Measurements from ENCODE around the gene AKIRIN1.
"Not testable (repeated sequence)": the region's sequence is repeated elsewhere in the genome, so short reads cannot be mapped to it uniquely, and the experiment has no call there.

AKIRIN1 gene

GRCh38 chr1:38973659-38974437, 17.2 kb upstream of the AKIRIN1 start:
- H3K4me3 ChIP-seq (ENCODE audit: low read length): no peak overlapping the region
- H3K27ac ChIP-seq (ENCODE audit: low read length): no peak overlapping the region
- H3K9me3 ChIP-seq (ENCODE audit: control insufficient read depth, low read depth, low read length): peaks cover 4% of the 10 kb centered on the region
- no peak overlapping the region for H3K9ac ChIP-seq (ENCODE audit: low read length)
- no peaks in the 10 kb centered on the region for H3K36me3 ChIP-seq (ENCODE audit: control insufficient read depth, low read depth, low read length)
- no peaks in the 10 kb centered on the region for H3K4me1 ChIP-seq (ENCODE audit: control insufficient read depth, low read depth, low read length)
- H3K27me3 ChIP-seq (ENCODE audit: control insufficient read depth, insufficient read depth, low read length): no peaks in the 10 kb centered on the region

GRCh38 chr1:38977399-38978244, 13.5 kb upstream of the AKIRIN1 start:
- H3K9me3 ChIP-seq (ENCODE audit: control insufficient read depth, low read depth, low read length); H3K27ac ChIP-seq (ENCODE audit: low read length); H3K4me3 ChIP-seq (ENCODE audit: low read length); H3K27me3 ChIP-seq (ENCODE audit: control insufficient read depth, insufficient read depth, low read length); H3K9ac ChIP-seq (ENCODE audit: low read length); H3K36me3 ChIP-seq (ENCODE audit: control insufficient read depth, low read depth, low read length); H3K4me1 ChIP-seq (ENCODE audit: control insufficient read depth, low read depth, low read length): not testable (repeated sequence)

GRCh38 chr1:38978245-38978542, 12.9 kb upstream of the AKIRIN1 start:
- not testable (repeated sequence) for H3K27ac ChIP-seq (ENCODE audit: low read length); H3K9me3 ChIP-seq (ENCODE audit: control insufficient read depth, low read depth, low read length)

GRCh38 chr1:38979380-38979779, 11.7 kb upstream of the AKIRIN1 start:
- H3K27me3 ChIP-seq (ENCODE audit: control insufficient read depth, insufficient read depth, low read length); H3K36me3 ChIP-seq (ENCODE audit: control insufficient read depth, low read depth, low read length); H3K4me3 ChIP-seq (ENCODE audit: low read length); H3K27ac ChIP-seq (ENCODE audit: low read length); H3K9me3 ChIP-seq (ENCODE audit: control insufficient read depth, low read depth, low read length); H3K4me1 ChIP-seq (ENCODE audit: control insufficient read depth, low read depth, low read length); H3K9ac ChIP-seq (ENCODE audit: low read length): not testable (repeated sequence)

More at GRCh38 chr1:38978245-38978542, 12.9 kb upstream of the AKIRIN1 start:
- not testable (repeated sequence) for H3K4me3 ChIP-seq (ENCODE audit: low read length); H3K27me3 ChIP-seq (ENCODE audit: control insufficient read depth, insufficient read depth, low read length); H3K9ac ChIP-seq (ENCODE audit: low read length); H3K4me1 ChIP-seq (ENCODE audit: control insufficient read depth, low read depth, low read length); H3K36me3 ChIP-seq (ENCODE audit: control insufficient read depth, low read depth, low read length)

- peak overlapping the region; percentile 53 for H3K4me3 ChIP-seq (ENCODE audit: low read length)
- H3K4me1 ChIP-seq (ENCODE audit: control insufficient read depth, low read depth, low read length): peaks cover 48% of the 10 kb centered on the region
- H3K27ac ChIP-seq (ENCODE audit: low read length): peak overlapping the region; percentile 89
- no peaks in the 10 kb centered on the region for H3K27me3 ChIP-seq (ENCODE audit: control insufficient read depth, insufficient read depth, low read length)
- peaks cover 26% of the 10 kb centered on the region for H3K36me3 ChIP-seq (ENCODE audit: control insufficient read depth, low read depth, low read length)
- no peaks in the 10 kb centered on the region for H3K9me3 ChIP-seq (ENCODE audit: control insufficient read depth, low read depth, low read length)
- H3K9ac ChIP-seq (ENCODE audit: low read length): peak overlapping the region; percentile 60
Observed at GRCh38 chr1:38989979-38990378, 1.1 kb upstream of the AKIRIN1 start.

- peaks cover 49% of the 10 kb centered on the region for H3K4me1 ChIP-seq (ENCODE audit: control insufficient read depth, low read depth, low read length)
- H3K9me3 ChIP-seq (ENCODE audit: control insufficient read depth, low read depth, low read length): no peaks in the 10 kb centered on the region
- no peaks in the 10 kb centered on the region for H3K27me3 ChIP-seq (ENCODE audit: control insufficient read depth, insufficient read depth, low read length)
- peak overlapping the region; percentile 89 for H3K27ac ChIP-seq (ENCODE audit: low read length)
- peaks cover 30% of the 10 kb centered on the region for H3K36me3 ChIP-seq (ENCODE audit: control insufficient read depth, low read depth, low read length)
- H3K4me3 ChIP-seq (ENCODE audit: low read length): peak overlapping the region; percentile 53
- H3K9ac ChIP-seq (ENCODE audit: low read length): peak overlapping the region; percentile 60
Observed at GRCh38 chr1:38990386-38990737, 714 bp upstream of the AKIRIN1 start.

GRCh38 chr1:38991638-38992411, 749 bp downstream of the AKIRIN1 start:
- Histone ChIP-seq H3K4me1 (ENCODE audit: control insufficient read depth, low read depth, low read length) (peaks cover 38% of the 10 kb centered on the region), H3K36me3 (ENCODE audit: control insufficient read depth, low read depth, low read length) (peaks cover 41% of the 10 kb centered on the region), H3K4me3 (ENCODE audit: low read length) (peak overlapping the region; percentile 97), H3K27me3 (ENCODE audit: control insufficient read depth, insufficient read depth, low read length) (no peaks in the 10 kb centered on the region), H3K9ac (ENCODE audit: low read length) (peak overlapping the region; percentile 91), H3K9me3 (ENCODE audit: control insufficient read depth, low read depth, low read length) (no peaks in the 10 kb centered on the region), H3K27ac (ENCODE audit: low read length) (peak overlapping the region; percentile 79)

- H3K4me3 ChIP-seq (ENCODE audit: low read length): peak overlapping the region; percentile 97
- H3K27ac ChIP-seq (ENCODE audit: low read length): peak overlapping the region; percentile 79
- H3K36me3 ChIP-seq (ENCODE audit: control insufficient read depth, low read depth, low read length): peaks cover 48% of the 10 kb centered on the region
- H3K9ac ChIP-seq (ENCODE audit: low read length): peak overlapping the region; percentile 91
- no peaks in the 10 kb centered on the region for H3K27me3 ChIP-seq (ENCODE audit: control insufficient read depth, insufficient read depth, low read length)
- H3K9me3 ChIP-seq (ENCODE audit: control insufficient read depth, low read depth, low read length): no peaks in the 10 kb centered on the region
- H3K4me1 ChIP-seq (ENCODE audit: control insufficient read depth, low read depth, low read length): peaks cover 45% of the 10 kb centered on the region
Observed at GRCh38 chr1:38992412-38993111, 1.5 kb downstream of the AKIRIN1 start.

- peaks cover 64% of the 10 kb centered on the region for H3K36me3 ChIP-seq (ENCODE audit: control insufficient read depth, low read depth, low read length)
- peak overlapping the region; percentile 97 for H3K4me3 ChIP-seq (ENCODE audit: low read length)
- H3K27ac ChIP-seq (ENCODE audit: low read length): no peak overlapping the region
Observed at GRCh38 chr1:38994196-38994595, 3.1 kb downstream of the AKIRIN1 start.

GRCh38 chr1:38997034-38997900, 6.2 kb downstream of the AKIRIN1 start:
- peaks cover 56% of the 10 kb centered on the region for H3K4me1 ChIP-seq (ENCODE audit: control insufficient read depth, low read depth, low read length)
- H3K27me3 ChIP-seq (ENCODE audit: control insufficient read depth, insufficient read depth, low read length): no peaks in the 10 kb centered on the region
- H3K9me3 ChIP-seq (ENCODE audit: control insufficient read depth, low read depth, low read length): no peaks in the 10 kb centered on the region
- H3K36me3 ChIP-seq (ENCODE audit: control insufficient read depth, low read depth, low read length): peaks cover 91% of the 10 kb centered on the region
- no peak overlapping the region for H3K27ac ChIP-seq (ENCODE audit: low read length)
- peak overlapping the region; percentile 37 for H3K4me3 ChIP-seq (ENCODE audit: low read length)
- no peak overlapping the region for H3K9ac ChIP-seq (ENCODE audit: low read length)

More at GRCh38 chr1:38994196-38994595, 3.1 kb downstream of the AKIRIN1 start:
- Histone ChIP-seq H3K4me1 (ENCODE audit: control insufficient read depth, low read depth, low read length) (peaks cover 51% of the 10 kb centered on the region), H3K27me3 (ENCODE audit: control insufficient read depth, insufficient read depth, low read length) (no peaks in the 10 kb centered on the region), H3K9ac (ENCODE audit: low read length) (no peak overlapping the region), H3K9me3 (ENCODE audit: control insufficient read depth, low read depth, low read length) (no peaks in the 10 kb centered on the region)

Data from iPS-18a (cell line).